GM12878 (cell line): ENCODE measurements around the gene RASGEF1B. TPM values are rescaled to one million over a fixed set of nuclear protein-coding genes. Genes with fewer than 3 reads are reported as not detected.

ENCODE experiments used
- ATAC-seq: fragments of 200-7000 bp; cut with Tn5 transposase; 3 replicates; pipeline ENCODE4 v1.9.1; 2020; ENCODE audit warnings: mild to moderate bottlenecking, moderate library complexity
- BruUV-seq: library from RNA; stranded (reverse); fragments of 400-500 nt; replicated peaks from 2 replicates; lab custom pipeline; 2021; lab: Mats Ljungman, UMichigan
- CTCF ChIA-PET: fragments of 300-600 bp; sonication (Branson Sonifier 250); formaldehyde crosslinking; extraction: SDS; loops from one replicate; lab custom pipeline; 2021; ENCODE audit warnings: inconsistent platforms; lab: Yijun Ruan, JAX
- POLR2A ChIA-PET: fragments of 350-600 bp; formaldehyde crosslinking; extraction: SDS; loops from one replicate; lab custom pipeline; 2021; ENCODE audit warnings: inconsistent platforms; lab: Charles Lee
- RAD21 ChIA-PET: fragments of 300-600 bp; sonication (Branson Sonifier 250); formaldehyde crosslinking; loops from one replicate; lab custom pipeline; 2023; ENCODE audit warnings: antibody characterized with exemption; ENCODE audit not compliant: unreplicated experiment; lab: Charles Lee
- SMC1A ChIA-PET: fragments of 300-600 bp; sonication (Branson Sonifier 250); formaldehyde crosslinking; loops from one replicate; lab custom pipeline; 2023; ENCODE audit not compliant: unreplicated experiment, uncharacterized antibody; lab: Charles Lee
- DNase-seq: peaks from one replicate; pipeline ENCODE4 v3.0.0-alpha.2; 2011; ENCODE audit warnings: low read depth, low spot score
- FAIRE-seq: peaks from 3 replicates; lab custom pipeline; 2011; peaks lifted over from hg19 to GRCh38; lab: Jason Lieb, UNC
- H2AFZ ChIP-seq: 2 replicates; pipeline ENCODE4 v1.6.0; 2011; ENCODE audit warnings: low read depth, low read length, control low read depth; ENCODE audit not compliant: control insufficient read depth
- H3K27ac ChIP-seq: 2 replicates; pipeline ENCODE4 v1.5.1; 2011; ENCODE audit warnings: control low read depth; ENCODE audit not compliant: control insufficient read depth, insufficient read depth
- H3K27me3 ChIP-seq, 2 experiments: replicated peaks in 1 of 2; 2 replicates each; pipeline versions ENCODE4 v1.6.0 to v1.6.1; 2011; ENCODE audit warnings: low read length in 1 of 2; ENCODE audit not compliant: control insufficient read depth in 2 of 2, insufficient read depth in 2 of 2
- H3K36me3 ChIP-seq, 2 experiments: 2 replicates each; pipeline ENCODE4 v1.5.1; 2011; ENCODE audit warnings: low read length in 1 of 2; ENCODE audit not compliant: control insufficient read depth in 2 of 2, insufficient read depth in 2 of 2
- H3K4me1 ChIP-seq: 2 replicates; pipeline ENCODE4 v1.6.1; 2011; ENCODE audit warnings: mild to moderate bottlenecking, low read length, moderate library complexity, mixed read lengths; ENCODE audit not compliant: control insufficient read depth, insufficient read depth
- H3K4me2 ChIP-seq: 2 replicates; pipeline ENCODE4 v1.6.0; 2011; ENCODE audit warnings: control low read depth; ENCODE audit not compliant: control insufficient read depth, insufficient read depth
- H3K4me3 ChIP-seq: fragments of 200-600 bp; sonication (generic); 2 replicates; pipeline ENCODE4 v1.5.1; 2016
- H3K79me2 ChIP-seq: 2 replicates; pipeline ENCODE4 v1.6.0; 2011; ENCODE audit warnings: low read length; ENCODE audit not compliant: control insufficient read depth, insufficient read depth
- H3K9ac ChIP-seq: 2 replicates; pipeline ENCODE4 v1.8.0; 2011; ENCODE audit warnings: low read length, control low read depth, mixed read lengths; ENCODE audit not compliant: control insufficient read depth, insufficient read depth
- H3K9me3 ChIP-seq: replicated peaks from 3 replicates; pipeline ENCODE4 v1.5.1; 2011; ENCODE audit warnings: mild to moderate bottlenecking, low read length; ENCODE audit not compliant: control insufficient read depth, insufficient read depth
- H4K20me1 ChIP-seq: 2 replicates; pipeline ENCODE4 v1.6.0; 2011; ENCODE audit not compliant: control insufficient read depth, insufficient read depth
- ATF7 ChIP-seq: fragments of 450-650 bp; IDR thresholded peaks from 2 replicates; pipeline ENCODE4 v1.6.1; 2016; ENCODE audit warnings: low read depth, mild to moderate bottlenecking
- CHD4 ChIP-seq: fragments of 200-600 bp; sonication (generic); IDR thresholded peaks from 2 replicates; pipeline ENCODE4 v1.6.1; 2016; ENCODE audit warnings: mild to moderate bottlenecking
- CREB1 ChIP-seq: IDR thresholded peaks from 2 replicates; pipeline ENCODE4 v1.6.1; 2012; ENCODE audit warnings: low read depth, mild to moderate bottlenecking, inconsistent platforms
- E2F4 ChIP-seq: IDR thresholded peaks from 2 replicates; pipeline ENCODE4 v1.6.1; 2012; ENCODE audit warnings: low read depth, low read length, improper control_type of control experiment
- FOXK2 ChIP-seq: fragments of 450-650 bp; IDR thresholded peaks from 2 replicates; pipeline ENCODE4 v1.6.1; 2017; ENCODE audit warnings: mild to moderate bottlenecking, moderate library complexity
- IKZF2 ChIP-seq, 2 experiments: fragments of 450-650 bp; IDR thresholded peaks; 2 replicates each; pipeline ENCODE4 v1.6.1; 2017; ENCODE audit warnings: mild to moderate bottlenecking in 2 of 2, moderate library complexity in 2 of 2
- MEF2B ChIP-seq: fragments of 450-650 bp; IDR thresholded peaks from 2 replicates; pipeline ENCODE4 v1.6.1; 2018; ENCODE audit warnings: mild to moderate bottlenecking, moderate library complexity; ENCODE audit not compliant: partially characterized antibody, poor library complexity, severe bottlenecking
- NFYA ChIP-seq: IDR thresholded peaks from 2 replicates; pipeline ENCODE4 v1.6.1; 2011; ENCODE audit warnings: low read depth, mild to moderate bottlenecking, low read length, improper control_type of control experiment, borderline replicate concordance
- PML ChIP-seq: IDR thresholded peaks from 2 replicates; pipeline ENCODE4 v1.6.1; 2012; ENCODE audit warnings: low read length, inconsistent platforms
- POU2F2 ChIP-seq: IDR thresholded peaks from 3 replicates; pipeline ENCODE4 v1.6.1; 2011; ENCODE audit warnings: low read depth, mild to moderate bottlenecking, low read length, borderline replicate concordance
- SMC3 ChIP-seq: IDR thresholded peaks from 2 replicates; pipeline ENCODE4 v1.6.1; 2011; ENCODE audit warnings: low read length, improper control_type of control experiment, borderline replicate concordance
- SRF ChIP-seq, 2 experiments: IDR thresholded peaks; 2 replicates each; pipeline ENCODE4 v1.6.1; 2011; ENCODE audit warnings: low read depth in 2 of 2, low read length in 2 of 2, mild to moderate bottlenecking in 1 of 2, moderate library complexity in 1 of 2
- TAF1 ChIP-seq: IDR thresholded peaks from 2 replicates; pipeline ENCODE4 v1.6.1; 2011; ENCODE audit warnings: mild to moderate bottlenecking, low read depth, low read length, borderline replicate concordance
- TCF12 ChIP-seq: IDR thresholded peaks from 2 replicates; pipeline ENCODE4 v1.6.1; 2011; ENCODE audit warnings: low read depth, mild to moderate bottlenecking, low read length
- TCF3 ChIP-seq: IDR thresholded peaks from 2 replicates; pipeline ENCODE4 v1.6.1; 2012; ENCODE audit warnings: low read depth, mild to moderate bottlenecking, low read length, borderline replicate concordance; ENCODE audit not compliant: insufficient read depth
- YY1 ChIP-seq: IDR thresholded peaks from 2 replicates; pipeline ENCODE4 v1.6.1; 2011; ENCODE audit warnings: low read depth, mild to moderate bottlenecking, low read length
- ZBTB40 ChIP-seq: fragments of 450-650 bp; IDR thresholded peaks from 2 replicates; pipeline ENCODE4 v1.6.1; 2016; ENCODE audit warnings: mild to moderate bottlenecking, moderate library complexity, borderline replicate concordance
- ZNF687 ChIP-seq: fragments of 450-650 bp; IDR thresholded peaks from 2 replicates; pipeline ENCODE4 v1.6.1; 2017; ENCODE audit warnings: mild to moderate bottlenecking, moderate library complexity
- WGBS: methylation state at CpG from one replicate; pipeline ENCODE4 v1.1.6; 2016; ENCODE audit warnings: low lambda C conversion rate; ENCODE audit not compliant: insufficient replicate concordance, insufficient coverage; ENCODE audit errors: missing lambda C conversion rate; 5-methylcytosine and 5-hydroxymethylcytosine counted together
- in situ Hi-C: fragments of 300-500 bp; cut with MboI; formaldehyde crosslinking; loops from 9 replicates; pipeline ENCODE4 v1.14.3; 2018; ENCODE audit warnings: mixed read lengths
- intact Hi-C: fragments of 100-400 bp; cut with micrococcal nuclease; formaldehyde crosslinking; loops from one replicate; pipeline ENCODE4 v1.14.2; 2022; ENCODE audit not compliant: unreplicated experiment
- polyA plus RNA-seq, 11 experiments: library from polyadenylated mRNA; depleted of rRNA in 4 of 11; unstranded in 6 of 11; stranded (reverse) in 5 of 11; fragments of >200 nt; fragmentation: Nextera tagmentation in 4 of 11; fragmentation: Illumina TruSeq in 1 of 11; extraction: Ambion mirVana in 4 of 11; extraction: Trizol in 1 of 11; gene quantifications; 1 replicate in 1 of 11; 2 replicates in 10 of 11; pipeline versions ENCODE4 v1.2.1 to v1.2.3, GENCODE V29; 2011 to 2016; ENCODE audit warnings: inconsistent platforms in 2 of 11, missing spikeins in 2 of 11, low read depth in 1 of 11
- total RNA-seq, 4 experiments: library from RNA; depleted of rRNA in 3 of 4; stranded (reverse); fragments of >200 nt in 3 of 4; fragmentation: Illumina TruSeq in 1 of 4; extraction: Trizol in 1 of 4; gene quantifications; 2 replicates each; pipeline versions ENCODE4 v1.2.1 to v1.2.3, GENCODE V29; 2013 to 2021

RASGEF1B gene
- total and polyA plus RNA-seq, 10 of the 15 experiments (the other 5 are each of a cell fraction or from before 2014, with no cell fraction given): 0.03 to 0.24 (median 0.10) TPM; not detected in 2

- H4K20me1 ChIP-seq: no peaks in the 10 kb centered on the region
- intact Hi-C loops (no loop called here), in situ Hi-C loops (no loop called here)
- no peak for FAIRE-seq
- H3K27me3 ChIP-seq: no peaks in the 10 kb centered on the region
- H3K9me3 ChIP-seq: no peaks in the 10 kb centered on the region
- no peak overlapping the region for H3K4me3 ChIP-seq
- no peaks in the 10 kb centered on the region for H3K79me2 ChIP-seq
- ChIA-PET RAD21 (no interaction called here), CTCF (interaction anchor here (0.7 kb wide), 1 partner anchor 339 kb away, joined by 3 read pairs; no protein-coding TSS in a partner anchor), POLR2A (no interaction called here), SMC1A (no interaction called here)
- no peaks in the 10 kb centered on the region for H3K4me1 ChIP-seq
- H3K4me2 ChIP-seq: no peak overlapping the region
- WGBS: 31% methylated on average over 6 of the region's 6 CpGs
- ATAC-seq: no peak
- H3K9ac ChIP-seq: no peak overlapping the region
- BruUV-seq: no TSS peak
- no peak overlapping the region for H3K27ac ChIP-seq
- no peaks in the 10 kb centered on the region for H3K36me3 ChIP-seq
- DNase-seq: no peak
- H2AFZ ChIP-seq: no peak overlapping the region
- no peak for TF ChIP-seq SMC3
- no peak for TF ChIP-seq MEF2B
- TF ChIP-seq PML: no peak
- TF ChIP-seq ZNF687: no peak
- TF ChIP-seq SRF (IDR thresholded peaks at IDR 0.05; ENCODE audit: low read depth in 2 of 2, low read length in 2 of 2): no peak
- no peak for TF ChIP-seq POU2F2
- TF ChIP-seq E2F4: no peak
- no peak for TF ChIP-seq CREB1
- no peak for TF ChIP-seq TAF1
- TF ChIP-seq TCF3: no peak
- no peak for TF ChIP-seq ZBTB40
- TF ChIP-seq NFYA: no peak
- TF ChIP-seq FOXK2: no peak
- no peak for TF ChIP-seq TCF12
- TF ChIP-seq YY1: no peak
- no peak for TF ChIP-seq CHD4
- TF ChIP-seq IKZF2 (IDR thresholded peaks at IDR 0.05): no peak
- TF ChIP-seq ATF7: no peak
These were observed 42.7 kb downstream of the RASGEF1B start for GRCh38 chr4:81429031-81429430.
